OCI-LY7 (cell line): Measurements from ENCODE around the gene GALNT9. TPM values are rescaled to one million over a fixed set of nuclear protein-coding genes. Genes with fewer than 3 reads are reported as not detected.

Source experiments
- BruUV-seq: library from RNA; stranded (reverse); fragments of 400-500 nt; replicated peaks from 2 replicates; lab custom pipeline; 2021; lab: Mats Ljungman, UMichigan
- CTCF ChIA-PET: fragments of 300-600 bp; sonication (Branson Sonifier 250); formaldehyde crosslinking; loops from one replicate; lab custom pipeline; 2022; ENCODE audit warnings: antibody characterized with exemption; ENCODE audit not compliant: unreplicated experiment; lab: Charles Lee
- POLR2A ChIA-PET: fragments of 300-600 bp; sonication (Branson Sonifier 250); formaldehyde crosslinking; loops from one replicate; lab custom pipeline; 2022; ENCODE audit warnings: antibody characterized with exemption; lab: Charles Lee
- DNase-seq: peaks from one replicate; pipeline ENCODE4 v3.0.0-alpha.2; 2015; ENCODE audit warnings: low spot score
- H2AFZ ChIP-seq: fragments of 200-600 bp; sonication (generic), shearing (Covaris generic); 2 replicates; pipeline ENCODE4 v1.6.1; 2014; ENCODE audit warnings: mild to moderate bottlenecking, antibody characterized with exemption, low read length, moderate library complexity
- H3K27ac ChIP-seq: fragments of 200-600 bp; sonication (generic); 2 replicates; pipeline ENCODE4 v1.5.1; 2014; ENCODE audit warnings: mixed run types, low read depth, mild to moderate bottlenecking, moderate library complexity, low read length, inconsistent platforms; ENCODE audit not compliant: poor library complexity, severe bottlenecking
- H3K36me3 ChIP-seq: fragments of 200-600 bp; sonication (generic); 2 replicates; pipeline ENCODE4 v1.6.1; 2014; ENCODE audit warnings: mild to moderate bottlenecking, antibody characterized with exemption, low read length, moderate library complexity, mixed read lengths; ENCODE audit not compliant: insufficient read depth
- H3K4me1 ChIP-seq: fragments of 200-600 bp; sonication (generic); 2 replicates; pipeline ENCODE4 v1.5.1; 2014; ENCODE audit warnings: mild to moderate bottlenecking, low read length; ENCODE audit not compliant: insufficient read depth, poor library complexity, severe bottlenecking
- H3K4me2 ChIP-seq: fragments of 200-600 bp; sonication (generic); 2 replicates; pipeline ENCODE4 v1.6.1; 2014; ENCODE audit warnings: mild to moderate bottlenecking, low read length
- H3K4me3 ChIP-seq: fragments of 200-600 bp; sonication (generic); 2 replicates; pipeline ENCODE4 v1.5.1; 2014; ENCODE audit warnings: mild to moderate bottlenecking, low read depth, low read length; ENCODE audit not compliant: poor library complexity, severe bottlenecking
- H3K79me2 ChIP-seq: fragments of 200-600 bp; sonication (generic); 2 replicates; pipeline ENCODE4 v1.6.1; 2016; ENCODE audit warnings: low read depth, mild to moderate bottlenecking, low read length, moderate library complexity, mixed read lengths; ENCODE audit not compliant: insufficient read depth
- H3K9me2 ChIP-seq: fragments of 200-600 bp; sonication (generic); 2 replicates; pipeline ENCODE4 v1.6.1; 2016; ENCODE audit warnings: mild to moderate bottlenecking, low read length, mixed read lengths; ENCODE audit not compliant: insufficient read depth
- H3K9me3 ChIP-seq: fragments of 200-600 bp; sonication (generic); 2 replicates; pipeline ENCODE4 v1.6.1; 2014; ENCODE audit warnings: mild to moderate bottlenecking, mixed run types, low read length, mixed read lengths
- H4K20me1 ChIP-seq: fragments of 200-600 bp; sonication (generic); 2 replicates; pipeline ENCODE4 v1.6.1; 2014; ENCODE audit warnings: mild to moderate bottlenecking, antibody characterized with exemption, low read length, moderate library complexity, mixed read lengths; ENCODE audit not compliant: insufficient read depth
- CTCF ChIP-seq: fragments of 200-600 bp; sonication (generic); conservative IDR thresholded peaks from 2 replicates; pipeline ENCODE4 v1.5.1; 2014; ENCODE audit warnings: mild to moderate bottlenecking, antibody characterized with exemption, low read length, moderate library complexity, mixed read lengths
- EZH2phosphoT487 ChIP-seq: fragments of 200-600 bp; sonication (generic); IDR thresholded peaks from 2 replicates; pipeline ENCODE4 v1.6.1; 2018; ENCODE audit warnings: low read depth, borderline replicate concordance, mild to moderate bottlenecking, mixed run types, antibody characterized with exemption, low read length, moderate library complexity, mixed read lengths
- intact Hi-C: fragments of 100-400 bp; cut with micrococcal nuclease; formaldehyde crosslinking; loops from one replicate; pipeline ENCODE4 v1.10.0; 2022; ENCODE audit not compliant: unreplicated experiment
- total RNA-seq, 2 experiments: library from RNA; depleted of rRNA in 1 of 2; stranded (reverse); fragments of >200 nt in 1 of 2; shearing (Covaris generic) in 1 of 2; gene quantifications; 2 replicates each; pipeline ENCODE4 v1.2.3, GENCODE V29; 2014 to 2022

The GALNT9 gene
- total RNA-seq, 2 experiments from 2014 or later: 0.28 TPM; not detected in 1

DNA sequence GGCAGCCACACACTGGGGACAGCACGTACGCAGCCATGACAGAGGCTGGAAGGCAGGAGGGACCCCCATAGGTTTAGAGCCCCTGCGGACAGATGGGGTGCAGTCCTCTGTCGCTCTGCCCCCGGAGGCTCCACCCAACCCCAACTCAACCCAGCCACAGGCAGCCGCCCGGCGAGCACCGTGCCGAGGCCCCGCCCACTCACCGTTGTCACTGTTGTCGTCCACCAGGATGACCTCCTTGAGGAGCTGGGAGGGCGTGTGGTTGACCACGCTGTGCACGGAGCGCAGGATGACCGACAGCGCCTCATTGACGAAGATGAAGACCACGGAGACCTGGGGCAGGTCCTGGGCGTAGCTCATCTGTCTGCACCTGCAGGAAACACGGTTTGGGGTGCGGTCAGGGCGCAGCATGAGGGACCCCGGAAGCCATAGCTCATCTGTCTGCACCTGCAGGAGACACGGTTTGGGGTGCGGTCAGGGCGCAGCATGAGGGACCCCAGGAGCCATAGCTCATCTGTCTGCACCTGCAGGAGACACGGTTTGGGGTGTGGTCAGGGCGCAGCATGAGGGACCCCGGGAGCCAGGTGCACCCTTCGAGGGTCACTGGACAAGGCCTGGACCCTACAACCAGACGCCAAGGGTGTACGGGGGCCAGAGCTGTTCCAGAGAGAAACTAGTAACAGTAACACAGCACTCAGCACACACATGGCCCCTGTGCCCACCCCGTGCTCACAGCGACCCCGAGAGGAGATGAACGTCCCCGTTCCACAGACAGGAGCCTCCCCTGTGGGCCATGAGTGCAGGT, 66.9 kb downstream of the GALNT9 start:
- no peaks in the 10 kb centered on the region for H3K9me2 ChIP-seq
- TF ChIP-seq CTCF: no peak
- no peak for TF ChIP-seq EZH2phosphoT487
- no peak overlapping the region for H3K27ac ChIP-seq
- no peak overlapping the region for H3K4me2 ChIP-seq
- BruUV-seq: no TSS peak
- POLR2A ChIA-PET: no interaction called here
- H3K4me3 ChIP-seq: no peak overlapping the region
- CTCF ChIA-PET: interaction anchor here (0.6 kb wide), 1 partner anchor 151 kb away, joined by 3 read pairs; no protein-coding TSS in a partner anchor
- H2AFZ ChIP-seq: no peak overlapping the region
- intact Hi-C loops: no loop called here
- no peak for DNase-seq
- no peaks in the 10 kb centered on the region for H3K79me2 ChIP-seq
- H4K20me1 ChIP-seq: no peaks in the 10 kb centered on the region
- no peaks in the 10 kb centered on the region for H3K36me3 ChIP-seq
- no peaks in the 10 kb centered on the region for H3K9me3 ChIP-seq
- H3K4me1 ChIP-seq: no peaks in the 10 kb centered on the region

DNA sequence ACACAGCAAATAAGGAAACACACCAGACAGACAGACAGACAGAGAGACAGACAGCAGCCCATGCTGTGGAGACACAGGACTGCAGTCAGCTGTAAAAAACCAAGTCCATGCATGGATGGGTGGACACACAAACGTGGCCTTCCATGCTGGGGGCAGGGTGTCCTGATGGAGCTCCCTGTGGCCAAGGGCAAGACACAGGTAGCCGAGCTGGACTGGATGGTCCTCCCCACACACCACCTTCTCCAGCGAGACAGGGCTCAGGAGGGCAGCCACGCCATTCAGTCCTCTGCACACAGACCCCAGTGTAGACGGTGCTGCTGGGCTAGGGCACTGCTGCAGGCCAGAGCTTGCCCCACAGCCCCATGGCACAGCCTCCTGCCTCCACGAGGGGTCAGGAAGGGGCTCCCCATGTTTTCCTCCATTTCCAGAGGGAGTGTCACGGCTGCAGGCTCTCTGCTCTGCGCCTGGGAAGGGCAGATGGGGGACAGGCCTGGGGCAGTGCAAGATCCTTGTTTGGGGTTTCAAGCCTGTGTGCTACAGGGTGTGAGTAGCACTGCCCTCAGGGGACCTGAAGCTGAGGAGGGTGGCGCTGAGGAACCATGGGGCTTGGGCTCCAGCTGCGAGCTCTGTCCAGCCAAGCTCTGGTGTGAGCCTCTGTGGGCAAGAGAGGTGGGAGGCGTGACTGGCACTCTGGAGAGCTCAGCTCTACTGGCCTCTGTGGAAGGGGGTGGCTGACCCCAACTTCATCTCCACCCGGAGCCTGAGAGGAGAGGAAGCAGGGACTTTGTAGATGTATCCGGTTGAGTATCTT, 67.9 kb downstream of the GALNT9 start:
- CTCF ChIA-PET: no interaction called here
- Histone ChIP-seq H3K9me2 (no peaks in the 10 kb centered on the region), H3K79me2 (no peaks in the 10 kb centered on the region), H3K36me3 (no peaks in the 10 kb centered on the region), H3K9me3 (no peaks in the 10 kb centered on the region), H3K4me3 (no peak overlapping the region), H3K4me2 (no peak overlapping the region), H4K20me1 (no peaks in the 10 kb centered on the region), H3K27ac (no peak overlapping the region), H3K4me1 (no peaks in the 10 kb centered on the region), H2AFZ (no peak overlapping the region)
- intact Hi-C loops: no loop called here
- BruUV-seq: no TSS peak
- DNase-seq: no peak
- TF ChIP-seq CTCF (no peak), EZH2phosphoT487 (no peak)
- POLR2A ChIA-PET: no interaction called here
